ENCODE results near the gene DIS3L2. TPM values are rescaled to one million over a fixed set of nuclear protein-coding genes. Genes with fewer than 3 reads are reported as not detected.

Gene DIS3L2
- 21.3 and 38.1 TPM in 2 replicates for total RNA-seq

GRCh38 chr2:231961349-231962166, at the start of gene DIS3L2:
TSS of gene DIS3L2 (plus strand) at chr2:231961713. CDS start at chr2:232014928, 53,215 bp downstream.

DNA sequence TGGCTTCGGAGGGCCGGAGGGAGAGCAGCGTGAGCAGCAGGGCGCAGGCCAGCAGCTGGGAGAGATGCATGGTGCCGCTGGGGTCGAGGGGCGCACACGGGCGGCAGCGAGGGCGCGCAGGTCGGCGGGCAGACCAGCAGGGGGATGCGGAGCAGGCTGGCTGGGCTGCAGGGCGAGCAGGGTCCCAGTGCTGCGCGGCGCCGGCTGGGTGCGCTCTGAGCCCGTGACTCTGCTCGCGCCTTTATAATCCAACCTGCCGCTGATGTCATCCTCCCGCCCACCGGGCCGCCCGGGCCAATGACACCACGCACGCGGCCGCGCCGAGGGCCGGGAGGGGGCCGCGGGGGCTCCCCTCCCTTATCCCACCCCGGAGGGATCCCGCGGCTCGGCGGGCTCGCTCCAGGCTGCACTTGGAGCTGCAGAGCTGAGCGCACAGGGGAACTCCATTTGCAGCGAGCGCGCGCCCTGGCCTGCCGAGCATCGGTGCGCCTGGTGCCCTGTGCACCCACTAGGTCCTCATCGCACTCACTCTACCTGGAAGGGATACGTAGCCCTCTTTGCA, 35.3 kb upstream of the DIS3L2 start, which contains the start of gene NPPC:
TSS of gene NPPC (minus strand) at position 217 of the 562 bp plus-strand sequence. CDS start at position 70, 147 bp downstream.

DNA sequence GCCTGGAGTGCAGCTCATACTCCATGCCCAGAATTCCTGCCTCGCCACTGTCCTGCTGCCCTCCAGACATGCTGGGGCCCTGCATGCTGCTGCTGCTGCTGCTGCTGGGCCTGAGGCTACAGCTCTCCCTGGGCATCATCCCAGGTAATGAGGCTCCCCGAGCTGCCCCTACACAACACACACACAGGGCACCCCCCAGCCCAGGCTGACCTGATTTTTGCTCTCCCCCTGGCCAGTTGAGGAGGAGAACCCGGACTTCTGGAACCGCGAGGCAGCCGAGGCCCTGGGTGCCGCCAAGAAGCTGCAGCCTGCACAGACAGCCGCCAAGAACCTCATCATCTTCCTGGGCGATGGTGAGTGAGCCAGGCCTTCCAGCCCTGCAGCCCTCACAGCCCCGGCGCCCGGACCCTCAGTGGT, 417.2 kb downstream of the DIS3L2 start, which contains the start of gene ALPP:
TSS of gene ALPP (plus strand) at position 17 of the 417 bp plus-strand sequence. CDS start at position 69, 52 bp downstream.

Small RNA genes within 50 kb of the gene (small RNA-seq; reads per million reads assigned to genes)
- gene AC068134.3 = not detected
- not detected for gene AC068134.4
- gene MIR562 = not detected

Other genes starting within 250 kb of the DIS3L2 start
- 20.2 and 26.0 TPM in 2 replicates for gene PDE6D, start 180.4 kb upstream of the DIS3L2 start, total RNA-seq
- gene COPS7B, start 175.3 kb upstream of the DIS3L2 start, total RNA-seq = 17.8 and 18.0 TPM in 2 replicates
- not detected in 2 replicates for gene NPPC, start 35.3 kb upstream of the DIS3L2 start, total RNA-seq

Measured in subcutaneous preadipocyte (primary cell).